ENCODE data around the gene PLA2R1.

PLA2R1 gene

DNA sequence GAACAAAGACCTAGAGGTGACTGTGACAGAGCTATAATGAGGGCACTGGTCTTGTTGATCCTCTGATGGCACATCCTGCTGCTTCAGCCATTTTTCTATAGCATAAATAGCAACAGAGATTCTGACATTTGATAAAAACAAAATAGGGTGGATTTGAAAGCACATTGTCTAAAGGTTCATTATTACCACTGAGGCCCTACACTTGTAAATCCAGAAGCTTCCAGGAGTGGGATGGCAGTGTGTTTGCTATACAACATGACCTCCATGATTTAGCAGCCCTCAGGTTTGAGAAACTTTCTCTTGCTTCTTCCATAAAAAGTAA, 171.2 kb downstream of the PLA2R1 start:
- ChIA-PET CTCF (no interaction called here), POLR2A (no interaction called here)
- Histone ChIP-seq H3K4me1 (ENCODE audit: control insufficient read depth, insufficient read depth, low read length) (peaks cover 10% of the 10 kb centered on the region), H3K9me3 (ENCODE audit: control insufficient read depth, insufficient read depth, low read depth, low read length) (no peaks in the 10 kb centered on the region), H3K4me3 (ENCODE audit: low read depth, low read length) (no peak overlapping the region), H3K27ac (ENCODE audit: extremely low read depth, low read depth, low read length) (no peak overlapping the region), H3K36me3 (ENCODE audit: control insufficient read depth in 2 of 2, insufficient read depth in 1 of 2, low read length in 2 of 2) (no peaks in the 10 kb centered on the region)
- no peak for TF ChIP-seq OVOL3 (tag by site-specific recombination; IDR thresholded peaks at IDR 0.05)
- TF ChIP-seq REPIN1 (tag by site-specific recombination; IDR thresholded peaks at IDR 0.05; ENCODE audit: low read depth) = no peak
- TF ChIP-seq ZNF19 (tag by site-specific recombination; IDR thresholded peaks at IDR 0.05; ENCODE audit: low read depth) = no peak
- no peak for TF ChIP-seq ZNF292 (tag by site-specific recombination; IDR thresholded peaks at IDR 0.05; ENCODE audit: borderline replicate concordance, low read depth)
- TF ChIP-seq, protein P1, sequence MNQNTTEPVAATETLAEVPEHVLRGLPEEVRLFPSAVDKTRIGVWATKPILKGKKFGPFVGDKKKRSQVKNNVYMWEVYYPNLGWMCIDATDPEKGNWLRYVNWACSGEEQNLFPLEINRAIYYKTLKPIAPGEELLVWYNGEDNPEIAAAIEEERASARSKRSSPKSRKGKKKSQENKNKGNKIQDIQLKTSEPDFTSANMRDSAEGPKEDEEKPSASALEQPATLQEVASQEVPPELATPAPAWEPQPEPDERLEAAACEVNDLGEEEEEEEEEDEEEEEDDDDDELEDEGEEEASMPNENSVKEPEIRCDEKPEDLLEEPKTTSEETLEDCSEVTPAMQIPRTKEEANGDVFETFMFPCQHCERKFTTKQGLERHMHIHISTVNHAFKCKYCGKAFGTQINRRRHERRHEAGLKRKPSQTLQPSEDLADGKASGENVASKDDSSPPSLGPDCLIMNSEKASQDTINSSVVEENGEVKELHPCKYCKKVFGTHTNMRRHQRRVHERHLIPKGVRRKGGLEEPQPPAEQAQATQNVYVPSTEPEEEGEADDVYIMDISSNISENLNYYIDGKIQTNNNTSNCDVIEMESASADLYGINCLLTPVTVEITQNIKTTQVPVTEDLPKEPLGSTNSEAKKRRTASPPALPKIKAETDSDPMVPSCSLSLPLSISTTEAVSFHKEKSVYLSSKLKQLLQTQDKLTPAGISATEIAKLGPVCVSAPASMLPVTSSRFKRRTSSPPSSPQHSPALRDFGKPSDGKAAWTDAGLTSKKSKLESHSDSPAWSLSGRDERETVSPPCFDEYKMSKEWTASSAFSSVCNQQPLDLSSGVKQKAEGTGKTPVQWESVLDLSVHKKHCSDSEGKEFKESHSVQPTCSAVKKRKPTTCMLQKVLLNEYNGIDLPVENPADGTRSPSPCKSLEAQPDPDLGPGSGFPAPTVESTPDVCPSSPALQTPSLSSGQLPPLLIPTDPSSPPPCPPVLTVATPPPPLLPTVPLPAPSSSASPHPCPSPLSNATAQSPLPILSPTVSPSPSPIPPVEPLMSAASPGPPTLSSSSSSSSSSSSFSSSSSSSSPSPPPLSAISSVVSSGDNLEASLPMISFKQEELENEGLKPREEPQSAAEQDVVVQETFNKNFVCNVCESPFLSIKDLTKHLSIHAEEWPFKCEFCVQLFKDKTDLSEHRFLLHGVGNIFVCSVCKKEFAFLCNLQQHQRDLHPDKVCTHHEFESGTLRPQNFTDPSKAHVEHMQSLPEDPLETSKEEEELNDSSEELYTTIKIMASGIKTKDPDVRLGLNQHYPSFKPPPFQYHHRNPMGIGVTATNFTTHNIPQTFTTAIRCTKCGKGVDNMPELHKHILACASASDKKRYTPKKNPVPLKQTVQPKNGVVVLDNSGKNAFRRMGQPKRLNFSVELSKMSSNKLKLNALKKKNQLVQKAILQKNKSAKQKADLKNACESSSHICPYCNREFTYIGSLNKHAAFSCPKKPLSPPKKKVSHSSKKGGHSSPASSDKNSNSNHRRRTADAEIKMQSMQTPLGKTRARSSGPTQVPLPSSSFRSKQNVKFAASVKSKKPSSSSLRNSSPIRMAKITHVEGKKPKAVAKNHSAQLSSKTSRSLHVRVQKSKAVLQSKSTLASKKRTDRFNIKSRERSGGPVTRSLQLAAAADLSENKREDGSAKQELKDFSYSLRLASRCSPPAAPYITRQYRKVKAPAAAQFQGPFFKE (tag by site-specific recombination; IDR thresholded peaks at IDR 0.05; ENCODE audit: borderline replicate concordance) = no peak
- no peak for TF ChIP-seq ZNF350 (tag by site-specific recombination; IDR thresholded peaks at IDR 0.05)
- TF ChIP-seq, protein P2, sequence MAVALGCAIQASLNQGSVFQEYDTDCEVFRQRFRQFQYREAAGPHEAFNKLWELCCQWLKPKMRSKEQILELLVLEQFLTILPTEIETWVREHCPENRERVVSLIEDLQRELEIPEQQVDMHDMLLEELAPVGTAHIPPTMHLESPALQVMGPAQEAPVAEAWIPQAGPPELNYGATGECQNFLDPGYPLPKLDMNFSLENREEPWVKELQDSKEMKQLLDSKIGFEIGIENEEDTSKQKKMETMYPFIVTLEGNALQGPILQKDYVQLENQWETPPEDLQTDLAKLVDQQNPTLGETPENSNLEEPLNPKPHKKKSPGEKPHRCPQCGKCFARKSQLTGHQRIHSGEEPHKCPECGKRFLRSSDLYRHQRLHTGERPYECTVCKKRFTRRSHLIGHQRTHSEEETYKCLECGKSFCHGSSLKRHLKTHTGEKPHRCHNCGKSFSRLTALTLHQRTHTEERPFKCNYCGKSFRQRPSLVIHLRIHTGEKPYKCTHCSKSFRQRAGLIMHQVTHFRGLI (tag by site-specific recombination; IDR thresholded peaks at IDR 0.05) = no peak
- no peak for TF ChIP-seq ZNF311 (tag by site-specific recombination; IDR thresholded peaks at IDR 0.05; ENCODE audit: borderline replicate concordance)
- TF ChIP-seq ZNF138 (tag by site-specific recombination; IDR thresholded peaks at IDR 0.05; ENCODE audit: borderline replicate concordance) = no peak
- no peak for TF ChIP-seq ZNF548 (tag by site-specific recombination; IDR thresholded peaks at IDR 0.05)
- TF ChIP-seq ZBTB20 (tag by site-specific recombination; IDR thresholded peaks at IDR 0.05) = no peak
- TF ChIP-seq ZEB2 (tag by site-specific recombination; IDR thresholded peaks at IDR 0.05) = no peak
- TF ChIP-seq, protein P3, sequence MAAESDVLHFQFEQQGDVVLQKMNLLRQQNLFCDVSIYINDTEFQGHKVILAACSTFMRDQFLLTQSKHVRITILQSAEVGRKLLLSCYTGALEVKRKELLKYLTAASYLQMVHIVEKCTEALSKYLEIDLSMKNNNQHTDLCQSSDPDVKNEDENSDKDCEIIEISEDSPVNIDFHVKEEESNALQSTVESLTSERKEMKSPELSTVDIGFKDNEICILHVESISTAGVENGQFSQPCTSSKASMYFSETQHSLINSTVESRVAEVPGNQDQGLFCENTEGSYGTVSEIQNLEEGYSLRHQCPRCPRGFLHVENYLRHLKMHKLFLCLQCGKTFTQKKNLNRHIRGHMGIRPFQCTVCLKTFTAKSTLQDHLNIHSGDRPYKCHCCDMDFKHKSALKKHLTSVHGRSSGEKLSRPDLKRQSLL (tag by site-specific recombination; IDR thresholded peaks at IDR 0.05) = no peak
- no peak for TF ChIP-seq ZFP41 (tag by site-specific recombination; IDR thresholded peaks at IDR 0.05; ENCODE audit: borderline replicate concordance)

DNA sequence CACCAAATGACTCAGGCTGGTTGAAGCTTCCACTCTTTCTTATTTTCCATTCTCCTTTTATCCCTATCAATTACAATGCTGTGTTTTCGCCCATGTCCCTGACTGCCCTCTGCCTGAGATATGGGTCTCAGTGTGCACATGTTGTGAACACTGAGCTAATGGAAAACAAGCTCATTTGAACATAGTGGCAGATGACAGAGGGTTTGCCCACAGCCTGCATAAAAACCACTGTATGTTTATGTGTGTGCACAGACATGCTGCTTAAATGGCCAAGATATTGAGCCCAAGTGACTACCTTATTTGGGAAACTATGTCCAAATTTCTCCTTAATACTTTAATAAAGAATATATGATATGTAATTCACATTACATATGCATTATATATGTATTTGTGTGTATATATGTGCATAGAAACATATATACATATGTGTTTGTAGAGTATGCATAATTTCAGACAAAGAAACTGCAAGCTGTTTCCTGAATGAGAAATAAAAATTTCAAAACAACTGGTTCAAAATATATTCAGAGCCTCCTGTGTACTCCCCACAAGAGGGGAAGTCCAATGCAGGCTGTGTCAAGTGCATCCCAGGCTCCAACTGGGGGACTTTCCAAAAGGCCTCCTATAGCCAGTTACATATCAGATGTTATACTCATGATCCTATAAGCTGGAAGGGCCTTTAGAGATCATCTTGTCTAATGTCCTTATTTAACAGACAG, 171.7 kb downstream of the PLA2R1 start:
- no peak overlapping the region for H3K27ac ChIP-seq (ENCODE audit: extremely low read depth, low read depth, low read length)
- ChIA-PET CTCF (interaction anchor here (1.1 kb wide), 1 partner anchor 69 kb away, joined by 6 read pairs; no protein-coding TSS in a partner anchor), POLR2A (no interaction called here)
- H3K36me3 ChIP-seq (ENCODE audit: control insufficient read depth in 2 of 2, insufficient read depth in 1 of 2, low read length in 2 of 2) = no peaks in the 10 kb centered on the region
- no peaks in the 10 kb centered on the region for H3K9me3 ChIP-seq (ENCODE audit: control insufficient read depth, insufficient read depth, low read depth, low read length)
- TF ChIP-seq, protein P4, sequence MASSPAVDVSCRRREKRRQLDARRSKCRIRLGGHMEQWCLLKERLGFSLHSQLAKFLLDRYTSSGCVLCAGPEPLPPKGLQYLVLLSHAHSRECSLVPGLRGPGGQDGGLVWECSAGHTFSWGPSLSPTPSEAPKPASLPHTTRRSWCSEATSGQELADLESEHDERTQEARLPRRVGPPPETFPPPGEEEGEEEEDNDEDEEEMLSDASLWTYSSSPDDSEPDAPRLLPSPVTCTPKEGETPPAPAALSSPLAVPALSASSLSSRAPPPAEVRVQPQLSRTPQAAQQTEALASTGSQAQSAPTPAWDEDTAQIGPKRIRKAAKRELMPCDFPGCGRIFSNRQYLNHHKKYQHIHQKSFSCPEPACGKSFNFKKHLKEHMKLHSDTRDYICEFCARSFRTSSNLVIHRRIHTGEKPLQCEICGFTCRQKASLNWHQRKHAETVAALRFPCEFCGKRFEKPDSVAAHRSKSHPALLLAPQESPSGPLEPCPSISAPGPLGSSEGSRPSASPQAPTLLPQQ (tag by site-specific recombination; IDR thresholded peaks at IDR 0.05) = no peak
- no peak for TF ChIP-seq ZNF16 (tag by site-specific recombination; IDR thresholded peaks at IDR 0.05; ENCODE audit: low read depth)
- TF ChIP-seq ZNF248 (tag by site-specific recombination; IDR thresholded peaks at IDR 0.05) = no peak
- no peak for TF ChIP-seq ZNF24 (tag by site-specific recombination; IDR thresholded peaks at IDR 0.05)
- no peak for TF ChIP-seq KLF10 (tag by site-specific recombination; IDR thresholded peaks at IDR 0.05)
- no peak for TF ChIP-seq ZNF140 (tag by site-specific recombination; IDR thresholded peaks at IDR 0.05)
- peaks cover 10% of the 10 kb centered on the region; the same call in 1 of the 2 replicates for H3K4me1 ChIP-seq (ENCODE audit: control insufficient read depth, insufficient read depth, low read length)
- no peak overlapping the region for H3K4me3 ChIP-seq (ENCODE audit: low read depth, low read length)
